ENCODE results near the gene CAPZB.

CAPZB gene

GRCh38 chr1:19289244-19289643, 196.1 kb downstream of the CAPZB start:
- Histone ChIP-seq H3K27ac (ENCODE audit: low read length) (no peak overlapping the region), H3K9me3 (ENCODE audit: control insufficient read depth, low read depth, low read length) (peaks cover under 1% of the 10 kb centered on the region), H3K9ac (ENCODE audit: low read length) (no peak overlapping the region), H3K4me1 (ENCODE audit: control insufficient read depth, low read depth, low read length) (no peaks in the 10 kb centered on the region), H3K36me3 (ENCODE audit: control insufficient read depth, low read depth, low read length) (no peaks in the 10 kb centered on the region), H3K4me3 (ENCODE audit: low read length) (peak overlapping the region; percentile 51), H3K27me3 (ENCODE audit: control insufficient read depth, insufficient read depth, low read length) (peaks cover 31% of the 10 kb centered on the region)

Data from iPS-18a (cell line).